ENCODE measurements around the gene LENEP.

LENEP gene

GRCh38 chr1:155002464-155003226, 9.3 kb downstream of the LENEP start, which contains the start of gene ZBTB7B:
Gene ZBTB7B (plus strand): TSS chr1:155002802. CDS start chr1:155014661, 11,859 bp downstream.
- no peak for DNase-seq (ENCODE audit: low read depth)
- TF ChIP-seq CTCF (IDR thresholded peaks at IDR 0.05; ENCODE audit: control insufficient read depth, insufficient read depth, low read depth, low read length, missing control alignments) = no peak
- peak within 1 kb of the TSS; percentile 88 for H3K4me3 ChIP-seq (ENCODE audit: control insufficient read depth, low read depth, low read length)

GRCh38 chr1:155003227-155003765, 9.9 kb downstream of the LENEP start:
- no peak for TF ChIP-seq CTCF (IDR thresholded peaks at IDR 0.05; ENCODE audit: control insufficient read depth, insufficient read depth, low read depth, low read length, missing control alignments)
- peak overlapping the region; percentile 88 for H3K4me3 ChIP-seq (ENCODE audit: control insufficient read depth, low read depth, low read length)
- no peak for DNase-seq (ENCODE audit: low read depth)

- H3K4me3 ChIP-seq (ENCODE audit: control insufficient read depth, low read depth, low read length) = peak overlapping the region; percentile 88
- DNase-seq (ENCODE audit: low read depth) = no peak
- no peak for TF ChIP-seq CTCF (IDR thresholded peaks at IDR 0.05; ENCODE audit: control insufficient read depth, insufficient read depth, low read depth, low read length, missing control alignments)
These were observed 10.5 kb downstream of the LENEP start for GRCh38 chr1:155003766-155004351.

- no peak for TF ChIP-seq CTCF (IDR thresholded peaks at IDR 0.05; ENCODE audit: control insufficient read depth, insufficient read depth, low read depth, low read length, missing control alignments)
- no peak for DNase-seq (ENCODE audit: low read depth)
These were observed 11.1 kb downstream of the LENEP start for GRCh38 chr1:155004352-155005075.

GRCh38 chr1:155005076-155006011, 12.0 kb downstream of the LENEP start:
- no peak for DNase-seq (ENCODE audit: low read depth)
- H3K4me3 ChIP-seq (ENCODE audit: control insufficient read depth, low read depth, low read length) = no peak overlapping the region; the same call in 1 of the 2 replicates
- no peak for TF ChIP-seq CTCF (IDR thresholded peaks at IDR 0.05; ENCODE audit: control insufficient read depth, insufficient read depth, low read depth, low read length, missing control alignments)

More at GRCh38 chr1:155004352-155005075, 11.1 kb downstream of the LENEP start:
- peak overlapping the region; percentile 88 for H3K4me3 ChIP-seq (ENCODE audit: control insufficient read depth, low read depth, low read length)
